ENCODE measurements around the gene ZNF878.
"Not testable (repeated sequence)": the region's sequence is repeated elsewhere in the genome, so short reads cannot be mapped to it uniquely, and the experiment has no call there.

The ZNF878 gene

GRCh38 chr19:12090807-12091206 is 38.0 kb upstream of the ZNF878 start:
- DNase-seq (ENCODE audit: low read depth) = no peak
- no peak overlapping the region for H3K4me3 ChIP-seq (ENCODE audit: low read depth, low read length)
- TF ChIP-seq CTCF (IDR thresholded peaks at IDR 0.05; ENCODE audit: control insufficient read depth, extremely low read depth, insufficient read depth) = peak; percentile 41

GRCh38 chr19:12085074-12085818 is 32.5 kb upstream of the ZNF878 start:
- no peak overlapping the region for H3K4me3 ChIP-seq (ENCODE audit: low read depth, low read length)
- TF ChIP-seq CTCF (IDR thresholded peaks at IDR 0.05; ENCODE audit: control insufficient read depth, extremely low read depth, insufficient read depth) = no peak
- no peak for DNase-seq (ENCODE audit: low read depth)

- not testable (repeated sequence) for DNase-seq (ENCODE audit: low read depth); H3K4me3 ChIP-seq (ENCODE audit: low read depth, low read length)
These were observed 30.6 kb upstream of the ZNF878 start for GRCh38 chr19:12083336-12083735.

- no peak overlapping the region for H3K4me3 ChIP-seq (ENCODE audit: low read depth, low read length)
These were observed 24.6 kb upstream of the ZNF878 start for GRCh38 chr19:12077375-12077774.

GRCh38 chr19:12076331-12076730 is 23.6 kb upstream of the ZNF878 start:
- not testable (repeated sequence) for H3K4me3 ChIP-seq (ENCODE audit: low read depth, low read length); DNase-seq (ENCODE audit: low read depth)

More at GRCh38 chr19:12077375-12077774, 24.6 kb upstream of the ZNF878 start:
- no peak for DNase-seq (ENCODE audit: low read depth)
- TF ChIP-seq CTCF (IDR thresholded peaks at IDR 0.05; ENCODE audit: control insufficient read depth, extremely low read depth, insufficient read depth) = no peak

- no peak for DNase-seq (ENCODE audit: low read depth)
- no peak overlapping the region for H3K4me3 ChIP-seq (ENCODE audit: low read depth, low read length)
- TF ChIP-seq CTCF (IDR thresholded peaks at IDR 0.05; ENCODE audit: control insufficient read depth, extremely low read depth, insufficient read depth) = no peak
These were observed 22.9 kb upstream of the ZNF878 start for GRCh38 chr19:12075538-12076139.

GRCh38 chr19:12064590-12065538 is 12.1 kb upstream of the ZNF878 start, which contains the start of gene ZNF844:
TSS of gene ZNF844 (plus strand) at chr19:12064731. CDS start at chr19:12064874, 143 bp downstream.
- DNase-seq (ENCODE audit: low read depth) = peak; percentile 81
- no peak for TF ChIP-seq CTCF (IDR thresholded peaks at IDR 0.05; ENCODE audit: control insufficient read depth, extremely low read depth, insufficient read depth)
- peak within 1 kb of the TSS; percentile 91 for H3K4me3 ChIP-seq (ENCODE audit: low read depth, low read length)

Data from LNCaP clone FGC (cell line).